Measurements from ENCODE around the gene OVOL3.
"Not testable (repeated sequence)": the region's sequence is repeated elsewhere in the genome, so short reads cannot be mapped to it uniquely, and the experiment has no call there.

Gene OVOL3

DNA sequence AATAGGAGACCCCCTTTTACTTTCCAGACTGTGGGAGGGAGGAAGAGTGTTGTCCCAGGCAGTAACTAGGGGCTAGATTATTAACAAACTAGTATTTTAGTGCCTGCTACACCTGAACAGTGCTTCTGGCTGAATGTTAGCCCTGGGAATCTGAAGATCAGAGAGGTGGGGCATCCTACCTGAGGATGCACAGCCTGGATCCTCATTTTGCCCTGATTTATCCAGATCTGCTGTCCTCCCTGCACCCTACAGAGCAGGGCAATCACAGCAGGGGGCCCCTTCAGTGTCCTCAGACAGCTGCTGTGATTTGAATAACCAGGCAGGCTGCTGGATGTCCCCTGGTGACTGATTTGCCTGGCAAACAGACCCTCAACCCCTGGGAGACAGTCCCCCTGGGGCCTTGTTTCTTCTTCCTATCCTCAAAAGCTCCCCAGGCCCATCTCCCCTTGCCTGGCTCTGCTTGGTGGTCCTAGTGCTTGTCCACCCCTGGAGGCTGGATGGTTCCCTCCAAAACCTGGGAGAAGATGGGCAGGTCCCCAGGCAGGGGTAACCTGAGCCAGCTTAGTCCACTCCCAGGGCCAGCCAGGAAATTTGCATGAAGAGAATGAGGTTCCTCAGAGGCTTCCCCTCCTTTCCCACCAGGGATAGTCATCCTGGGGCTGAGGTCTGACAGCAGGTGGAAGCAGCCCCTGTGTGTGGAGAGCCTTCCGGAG lies at the start of gene OVOL3:
TSS of gene OVOL3 (plus strand) at position 657 of the 713 bp plus-strand sequence. CDS start 60 bp downstream, outside the sequence.
- no peak for ATAC-seq

GRCh38 chr19:36061367-36061766 lies 49.6 kb upstream of the OVOL3 start:
- no peak for ATAC-seq

DNA sequence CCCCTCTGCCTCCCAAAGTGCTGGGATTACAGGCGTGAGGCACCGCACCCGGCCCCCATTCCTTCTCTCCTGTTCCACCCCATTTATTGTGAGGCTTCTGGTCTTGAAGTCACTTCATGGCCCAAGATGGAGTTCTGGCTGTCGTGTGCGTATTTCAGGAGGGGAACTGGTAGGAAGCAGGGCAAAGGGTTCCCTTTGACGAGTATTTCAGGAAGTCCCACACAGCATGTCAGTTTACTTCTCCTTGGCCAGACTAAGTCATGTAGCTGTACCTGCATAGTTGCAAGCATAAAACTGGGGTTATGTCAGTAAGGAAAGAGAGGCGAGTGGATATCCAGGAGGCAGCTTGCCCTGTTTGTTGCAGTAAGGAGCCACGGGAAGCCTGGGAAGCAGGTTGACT lies 46.1 kb upstream of the OVOL3 start:
- no peak for ATAC-seq

DNA sequence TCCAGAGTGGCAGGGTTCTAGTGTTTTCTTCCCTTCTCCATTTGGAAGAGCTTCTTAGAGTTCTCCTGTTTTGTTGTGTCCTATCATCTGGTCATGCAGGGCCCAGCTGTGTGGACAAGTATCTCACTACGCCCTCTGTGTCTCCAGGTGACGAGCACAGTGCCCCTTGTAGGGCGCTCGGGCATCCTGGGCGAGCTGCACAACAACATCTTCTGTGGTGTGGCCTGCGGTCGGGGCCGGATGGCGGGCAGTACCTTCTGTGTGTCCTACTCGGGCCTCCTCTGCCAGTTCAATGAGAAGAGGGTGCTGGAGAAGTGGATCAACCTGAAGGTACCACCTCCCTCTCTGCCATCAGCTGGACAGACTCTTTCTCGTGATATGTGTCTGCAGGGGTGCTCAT lies 43.3 kb upstream of the OVOL3 start:
- ATAC-seq = no peak

GRCh38 chr19:36068810-36069499 lies 42.0 kb upstream of the OVOL3 start:
- ATAC-seq = not testable (repeated sequence)

- no peak for ATAC-seq
Observed at GRCh38 chr19:36072081-36072480, 38.9 kb upstream of the OVOL3 start.

GRCh38 chr19:36073121-36073876 lies 37.6 kb upstream of the OVOL3 start:
- ATAC-seq = no peak

GRCh38 chr19:36079389-36079945 lies 31.5 kb upstream of the OVOL3 start:
- ATAC-seq = no peak

DNA sequence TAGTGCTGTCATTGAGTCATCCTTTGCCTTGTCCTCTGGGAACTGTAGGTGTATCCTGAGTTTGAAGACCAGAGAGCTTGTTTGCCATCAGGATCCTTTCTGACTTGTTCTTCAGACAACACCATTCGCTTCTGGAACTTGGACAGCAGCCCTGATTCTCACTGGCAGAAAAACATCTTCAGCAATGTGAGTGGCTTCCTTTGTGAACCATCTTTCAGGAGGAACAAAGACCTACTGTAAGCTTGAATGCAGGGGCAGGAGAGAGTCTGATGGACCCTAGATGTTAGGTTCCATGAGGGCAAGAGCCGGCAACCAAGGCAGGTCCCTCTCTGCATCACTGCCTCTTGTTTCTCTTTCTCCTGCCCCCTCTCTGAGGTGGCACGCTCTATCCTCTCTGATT lies 29.6 kb upstream of the OVOL3 start:
- no peak for ATAC-seq

DNA sequence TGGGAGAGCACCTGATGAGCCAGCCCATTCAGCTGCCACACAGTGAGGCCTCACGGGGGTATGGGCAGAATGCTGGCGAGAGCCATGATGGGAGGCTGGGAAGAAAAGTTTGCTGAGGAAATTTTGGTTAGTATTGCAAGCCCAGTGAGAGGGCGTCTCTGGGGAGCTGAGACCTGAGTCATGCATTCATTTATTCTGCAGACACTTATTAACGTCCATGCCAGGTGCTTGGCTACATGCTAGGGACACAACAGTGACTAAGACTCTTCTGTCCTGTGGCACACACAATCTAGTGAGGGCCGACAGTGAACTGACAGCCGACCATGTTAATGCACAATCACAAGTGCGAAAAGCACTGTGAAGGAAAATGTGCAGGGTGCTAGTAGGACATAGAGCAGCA lies 29.0 kb upstream of the OVOL3 start:
- ATAC-seq = no peak

GRCh38 chr19:36082916-36083315 lies 28.0 kb upstream of the OVOL3 start:
- no peak for ATAC-seq

- ATAC-seq = no peak
Observed at GRCh38 chr19:36084231-36085009, 26.5 kb upstream of the OVOL3 start.

DNA sequence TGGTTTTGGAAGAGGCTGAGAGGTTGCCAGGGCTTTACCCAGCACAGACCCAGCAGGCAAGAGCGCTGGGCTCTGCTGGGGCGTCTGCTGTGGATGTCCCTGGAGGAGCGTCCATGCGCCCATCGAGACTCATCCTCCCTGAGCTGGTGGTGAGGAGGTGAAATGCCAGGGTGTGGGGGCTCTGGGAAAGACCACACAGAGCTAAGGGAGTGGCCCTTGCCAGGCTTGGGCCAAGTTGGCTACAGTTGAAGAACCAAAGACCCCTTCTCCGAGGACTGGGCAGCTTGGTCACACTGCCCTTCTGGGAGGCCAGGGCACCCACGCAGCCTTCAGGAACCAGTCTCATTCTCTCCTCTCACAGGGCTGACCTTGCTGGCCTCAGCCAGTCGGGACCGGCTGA lies 24.6 kb upstream of the OVOL3 start:
- ATAC-seq = no peak

GRCh38 chr19:36089847-36090246 lies 21.1 kb upstream of the OVOL3 start:
- ATAC-seq = no peak

GRCh38 chr19:36090910-36091695 lies 19.8 kb upstream of the OVOL3 start:
- no peak for ATAC-seq

GRCh38 chr19:36092566-36092965 lies 18.4 kb upstream of the OVOL3 start:
- ATAC-seq = no peak

DNA sequence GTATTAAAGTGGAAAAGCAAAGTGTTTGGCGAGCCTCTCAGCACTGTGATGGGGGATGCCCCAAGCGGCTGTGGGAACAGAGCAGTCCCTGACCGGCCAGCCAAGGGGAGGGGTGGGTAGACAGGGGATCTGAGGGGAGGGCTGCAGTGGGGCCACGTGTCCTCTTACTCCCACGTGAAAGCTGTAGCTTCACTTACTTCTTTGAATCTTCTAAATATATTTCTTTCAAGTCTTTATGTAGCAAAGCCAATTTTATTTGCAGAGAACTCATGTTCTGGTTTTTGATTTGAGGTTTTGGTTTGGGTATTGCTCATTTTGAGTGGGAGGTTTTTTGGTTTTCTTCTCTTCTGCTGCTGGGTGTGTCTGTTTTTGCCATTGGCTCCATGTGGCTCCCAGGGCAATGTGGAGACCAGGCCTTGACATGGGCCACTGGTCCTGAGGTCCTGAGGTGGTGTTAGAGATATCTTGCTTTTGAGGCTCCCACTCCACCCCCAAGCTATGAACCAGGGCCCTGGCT lies 17.7 kb upstream of the OVOL3 start:
- ATAC-seq = peak; percentile 60 to 65

DNA sequence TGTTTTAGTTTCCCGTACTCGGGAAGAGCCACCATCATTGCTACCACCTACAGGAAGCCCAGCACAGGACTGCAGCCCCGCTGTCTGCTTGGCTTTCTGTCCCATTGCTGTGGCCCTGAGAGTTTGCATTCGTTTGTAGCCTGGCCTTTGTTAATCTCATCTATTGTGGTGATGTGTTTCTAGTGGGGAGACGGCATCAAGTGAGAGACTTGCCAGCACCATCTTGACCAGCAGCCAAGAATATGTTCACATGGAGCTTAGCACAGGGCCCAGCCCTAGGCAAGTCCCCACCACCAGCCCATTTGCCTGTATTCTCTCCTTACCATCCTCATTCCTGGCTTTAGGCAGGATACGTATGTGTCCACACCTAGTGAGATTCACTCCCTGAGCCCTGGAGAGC lies 17.3 kb upstream of the OVOL3 start:
- ATAC-seq = no peak

GRCh38 chr19:36097036-36097435 lies 13.9 kb upstream of the OVOL3 start:
- no peak for ATAC-seq

GRCh38 chr19:36099166-36099785 lies 11.7 kb upstream of the OVOL3 start:
- no peak for ATAC-seq

- ATAC-seq = no peak
Observed at GRCh38 chr19:36100476-36100875, 10.5 kb upstream of the OVOL3 start.
